ENCODE results near the gene UAP1L1. TPM values are rescaled to one million over a fixed set of nuclear protein-coding genes. Genes with fewer than 3 reads are reported as not detected.
A peak's percentile ranks its signal among the peaks of the same experiment; 100 is the strongest.

Gene UAP1L1
- total and polyA plus RNA-seq, 10 donors: 12.5 to 35.9 (median 26.6) TPM

- DNase-seq: peak; percentile 91
- peaks cover 0 to 54% (median 28%) of the 10 kb centered on the region in 6 donors for H3K36me3 ChIP-seq
- H3K4me3 ChIP-seq: peak overlapping the region; percentile 51 to 90 (median 79)
- H3K4me1 ChIP-seq: peaks cover 14 to 71% (median 35%) of the 10 kb centered on the region in 6 donors
- H3K27me3 ChIP-seq (replicated peaks in 1 of 7): no peaks in the 10 kb centered on the region
- no peaks in the 10 kb centered on the region for H3K9me3 ChIP-seq
- H3K27ac ChIP-seq: peak overlapping the region; percentile 89 to 98 (median 96)
- peak; percentile 50 to 71 (median 59) for TF ChIP-seq POLR2AphosphoS5 (IDR thresholded peaks at IDR 0.05)
- TF ChIP-seq POLR2A (IDR thresholded peaks at IDR 0.05): no peak
- 0 to 1% (median 0%) methylated on average over 11 to 58 of the region's 58 CpGs for WGBS, 5 donors
- intact Hi-C loops (cut with DNase I; ENCODE audit: low total_unique reads): no loop called here
Observed at GRCh38 chr9:137085920-137086530, 8.7 kb downstream of the UAP1L1 start.

DNA sequence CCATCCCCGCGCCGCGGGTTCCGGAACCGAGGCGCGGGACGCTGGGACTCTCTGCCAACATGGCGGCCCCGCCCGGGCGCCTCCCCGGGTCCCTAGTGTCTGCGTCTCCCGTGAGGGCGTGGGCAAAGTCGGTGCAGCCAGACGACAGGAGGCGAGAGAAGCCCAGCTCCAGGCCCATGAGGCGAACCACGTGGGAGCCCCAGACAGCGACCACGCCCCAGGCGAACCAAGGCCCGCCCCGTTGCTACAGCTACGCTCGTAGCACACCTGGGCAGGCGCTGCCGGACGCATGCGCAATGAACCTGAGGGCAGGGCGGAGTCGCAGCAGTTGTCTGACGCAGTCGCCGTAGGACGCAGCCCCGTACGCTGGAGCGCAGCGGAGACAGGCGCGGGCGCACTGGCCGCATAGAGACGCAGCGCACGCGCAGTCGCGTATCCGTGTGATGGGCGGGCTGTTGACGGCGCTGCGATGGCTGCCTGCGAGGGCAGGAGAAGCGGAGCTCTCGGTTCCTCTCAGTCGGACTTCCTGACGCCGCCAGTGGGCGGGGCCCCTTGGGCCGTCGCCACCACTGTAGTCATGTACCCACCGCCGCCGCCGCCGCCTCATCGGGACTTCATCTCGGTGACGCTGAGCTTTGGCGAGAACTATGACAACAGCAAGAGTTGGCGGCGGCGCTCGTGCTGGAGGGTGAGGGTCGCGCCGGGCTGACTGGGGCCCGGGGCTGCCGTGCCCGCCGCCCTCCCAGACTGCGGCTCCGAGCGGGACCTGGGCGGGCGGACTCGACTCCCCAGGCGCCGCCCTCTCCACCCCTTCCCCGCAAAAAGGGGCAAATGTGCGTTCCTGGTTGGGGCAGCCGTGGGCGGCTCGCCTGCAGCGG, 9.5 kb downstream of the UAP1L1 start, which contains the start of gene MAN1B1:
MAN1B1 (plus strand) TSS at position 455 of the 878 bp plus-strand sequence; CDS start at position 470, 15 bp downstream.
- intact Hi-C loops (cut with DNase I; ENCODE audit: low total_unique reads): no loop called here
- WGBS, 5 donors: 0 to 1% (median 0%) methylated on average over 39 to 101 of the region's 101 CpGs
- Histone ChIP-seq H3K4me1 (peaks cover 14 to 72% (median 35%) of the 10 kb centered on the region in 6 donors), H3K9me3 (no peaks in the 10 kb centered on the region), H3K27me3 (replicated peaks in 1 of 7) (no peaks in the 10 kb centered on the region), H3K27ac (peak within 1 kb of the TSS; percentile 89 to 98 (median 96)), H3K4me3 (peak within 1 kb of the TSS; percentile 67 to 90 (median 79)), H3K36me3 (peaks cover 0 to 52% (median 22%) of the 10 kb centered on the region in 6 donors)
- TF ChIP-seq POLR2AphosphoS5 (IDR thresholded peaks at IDR 0.05) (peak; percentile 91 to 97 (median 96)), POLR2A (IDR thresholded peaks at IDR 0.05) (peak; percentile 36 to 85 (median 51))
- TF ChIP-seq, protein P1, sequence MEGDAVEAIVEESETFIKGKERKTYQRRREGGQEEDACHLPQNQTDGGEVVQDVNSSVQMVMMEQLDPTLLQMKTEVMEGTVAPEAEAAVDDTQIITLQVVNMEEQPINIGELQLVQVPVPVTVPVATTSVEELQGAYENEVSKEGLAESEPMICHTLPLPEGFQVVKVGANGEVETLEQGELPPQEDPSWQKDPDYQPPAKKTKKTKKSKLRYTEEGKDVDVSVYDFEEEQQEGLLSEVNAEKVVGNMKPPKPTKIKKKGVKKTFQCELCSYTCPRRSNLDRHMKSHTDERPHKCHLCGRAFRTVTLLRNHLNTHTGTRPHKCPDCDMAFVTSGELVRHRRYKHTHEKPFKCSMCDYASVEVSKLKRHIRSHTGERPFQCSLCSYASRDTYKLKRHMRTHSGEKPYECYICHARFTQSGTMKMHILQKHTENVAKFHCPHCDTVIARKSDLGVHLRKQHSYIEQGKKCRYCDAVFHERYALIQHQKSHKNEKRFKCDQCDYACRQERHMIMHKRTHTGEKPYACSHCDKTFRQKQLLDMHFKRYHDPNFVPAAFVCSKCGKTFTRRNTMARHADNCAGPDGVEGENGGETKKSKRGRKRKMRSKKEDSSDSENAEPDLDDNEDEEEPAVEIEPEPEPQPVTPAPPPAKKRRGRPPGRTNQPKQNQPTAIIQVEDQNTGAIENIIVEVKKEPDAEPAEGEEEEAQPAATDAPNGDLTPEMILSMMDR (IDR thresholded peaks at IDR 0.05 in 8 of 11, conservative IDR thresholded peaks at IDR 0.05 in 3 of 11): peak in 3 of 11 experiments; percentile 6 to 46 (median 35)
- DNase-seq: peak; percentile 100

- intact Hi-C loops (cut with DNase I; ENCODE audit: low total_unique reads): no loop called here
- H3K9me3 ChIP-seq: no peaks in the 10 kb centered on the region
- peak overlapping the region; percentile 67 to 90 (median 79) for H3K4me3 ChIP-seq
- H3K27me3 ChIP-seq (replicated peaks in 1 of 7): no peaks in the 10 kb centered on the region
- H3K36me3 ChIP-seq: peaks cover 0 to 52% (median 16%) of the 10 kb centered on the region in 6 donors
- peaks cover 14 to 72% (median 35%) of the 10 kb centered on the region in 6 donors for H3K4me1 ChIP-seq
- TF ChIP-seq, protein P1 (IDR thresholded peaks at IDR 0.05 in 8 of 11, conservative IDR thresholded peaks at IDR 0.05 in 3 of 11): no peak
- TF ChIP-seq POLR2A (IDR thresholded peaks at IDR 0.05): no peak
- TF ChIP-seq POLR2AphosphoS5 (IDR thresholded peaks at IDR 0.05): no peak
- H3K27ac ChIP-seq: peak overlapping the region; percentile 79 to 98 (median 96)
- WGBS, 5 donors: 10 to 17% (median 12%) methylated on average over 15 to 22 of the region's 22 CpGs
- DNase-seq: no peak
Observed at GRCh38 chr9:137087409-137087925, 10.2 kb downstream of the UAP1L1 start.

- Histone ChIP-seq H3K9me3 (no peaks in the 10 kb centered on the region), H3K27ac (no peak overlapping the region), H3K4me1 (peaks cover 14 to 68% (median 35%) of the 10 kb centered on the region in 6 donors), H3K4me3 (peak overlapping the region in 1 of 8 donors; percentile 76), H3K36me3 (peaks cover 0 to 52% (median 14%) of the 10 kb centered on the region in 6 donors), H3K27me3 (replicated peaks in 1 of 7) (no peaks in the 10 kb centered on the region)
- TF ChIP-seq POLR2AphosphoS5 (IDR thresholded peaks at IDR 0.05): no peak
- no peak for TF ChIP-seq POLR2A (IDR thresholded peaks at IDR 0.05)
- intact Hi-C loops (cut with DNase I; ENCODE audit: low total_unique reads): no loop called here
- no peak for DNase-seq
- WGBS, 5 donors: 88 to 96% (median 91%) methylated on average over 5 of the region's 5 CpGs
Observed at GRCh38 chr9:137088121-137088520, 10.8 kb downstream of the UAP1L1 start.

Measured in spleen (tissue), 11 donors.